IMR-90 (cell line): ENCODE results near the gene STARD10. TPM values are rescaled to one million over a fixed set of nuclear protein-coding genes. Genes with fewer than 3 reads are reported as not detected.

ENCODE experiments used
- ATAC-seq: fragments of 200-7000 bp; cut with Tn5 transposase; 2 replicates; pipeline ENCODE4 v1.9.1; 2020; ENCODE audit warnings: low read depth, mild to moderate bottlenecking, moderate library complexity
- BruUV-seq: library from RNA; stranded (reverse); fragments of 400-500 nt; replicated peaks from 2 replicates; lab custom pipeline; 2021; lab: Mats Ljungman, UMichigan
- CTCF ChIA-PET: fragments of 300-600 bp; formaldehyde crosslinking; extraction: SDS; loops from one replicate; lab custom pipeline; 2021; ENCODE audit warnings: antibody characterized with exemption; lab: Yijun Ruan, JAX
- POLR2A ChIA-PET: fragments of 300-600 bp; sonication (Branson Sonifier 250); formaldehyde crosslinking; loops from one replicate; lab custom pipeline; 2022; ENCODE audit warnings: antibody characterized with exemption; ENCODE audit not compliant: unreplicated experiment; lab: Charles Lee
- DNase-seq: peaks from one replicate; pipeline ENCODE4 v3.0.0; 2013
- H2AFZ ChIP-seq: replicated peaks from 2 replicates; pipeline ENCODE3; 2013; ENCODE audit warnings: low read length, mild to moderate bottlenecking; ENCODE audit not compliant: poor library complexity
- H2AK5ac ChIP-seq: 2 replicates; pipeline ENCODE4 v1.6.1; 2013; ENCODE audit warnings: low read depth, low read length, inconsistent platforms
- H2AK9ac ChIP-seq: replicated peaks from 2 replicates; pipeline ENCODE3; 2013; ENCODE audit warnings: mild to moderate bottlenecking, low read depth, low read length, moderate library complexity; ENCODE audit not compliant: poor library complexity
- H2BK120ac ChIP-seq: 2 replicates; pipeline ENCODE4 v1.6.1; 2013; ENCODE audit warnings: low read depth, low read length, inconsistent platforms
- H2BK15ac ChIP-seq: 3 replicates; pipeline ENCODE4 v1.6.1; 2013; ENCODE audit warnings: low read depth, low read length, inconsistent platforms
- H2BK20ac ChIP-seq: 2 replicates; pipeline ENCODE4 v1.6.1; 2013; ENCODE audit warnings: low read depth, mild to moderate bottlenecking, inconsistent platforms, low read length, moderate library complexity
- H2BK5ac ChIP-seq: 2 replicates; pipeline ENCODE4 v1.6.1; 2013; ENCODE audit warnings: mild to moderate bottlenecking, low read depth, low read length, inconsistent platforms; ENCODE audit not compliant: poor library complexity, severe bottlenecking
- H3K14ac ChIP-seq: replicated peaks from 2 replicates; pipeline ENCODE4 v1.6.1; 2013; ENCODE audit warnings: low read depth, low read length, inconsistent platforms
- H3K18ac ChIP-seq: 2 replicates; pipeline ENCODE4 v1.6.1; 2013; ENCODE audit warnings: low read depth, low read length, control low read depth
- H3K23ac ChIP-seq: 2 replicates; pipeline ENCODE4 v1.6.1; 2013; ENCODE audit warnings: low read depth, low read length, inconsistent platforms
- H3K27ac ChIP-seq: 2 replicates; pipeline ENCODE4 v1.5.1; 2013; ENCODE audit warnings: mild to moderate bottlenecking, control low read depth, low read length; ENCODE audit not compliant: insufficient read depth
- H3K27me3 ChIP-seq: 2 replicates; pipeline ENCODE4 v1.6.1; 2013; ENCODE audit warnings: low read length; ENCODE audit not compliant: control insufficient read depth, insufficient read depth
- H3K36me3 ChIP-seq: 2 replicates; pipeline ENCODE4 v1.6.1; 2013; ENCODE audit warnings: low read length, mixed read lengths; ENCODE audit not compliant: control insufficient read depth, insufficient read depth
- H3K4ac ChIP-seq: 2 replicates; pipeline ENCODE4 v1.6.1; 2013; ENCODE audit warnings: low read depth, low read length, inconsistent platforms
- H3K4me1 ChIP-seq: 2 replicates; pipeline ENCODE4 v1.6.1; 2013; ENCODE audit warnings: low read length, mixed read lengths; ENCODE audit not compliant: control insufficient read depth, insufficient read depth
- H3K4me2 ChIP-seq: 2 replicates; pipeline ENCODE4 v1.6.1; 2013; ENCODE audit warnings: low read depth, mild to moderate bottlenecking, control low read depth, low read length, moderate library complexity
- H3K4me3 ChIP-seq: 2 replicates; pipeline ENCODE4 v1.5.1; 2013; ENCODE audit warnings: low read depth, mild to moderate bottlenecking, control low read depth, low read length, moderate library complexity; ENCODE audit not compliant: insufficient read depth
- H3K56ac ChIP-seq: 2 replicates; pipeline ENCODE4 v1.6.1; 2013; ENCODE audit warnings: low read length, inconsistent platforms; ENCODE audit not compliant: insufficient read depth; ENCODE audit errors: extremely low read depth
- H3K79me1 ChIP-seq, 2 experiments: 2 replicates each; pipeline ENCODE4 v1.6.1; 2013; ENCODE audit warnings: low read length in 2 of 2, inconsistent platforms in 1 of 2, low read depth in 1 of 2
- H3K9ac ChIP-seq: 2 replicates; pipeline ENCODE4 v1.6.1; 2013; ENCODE audit warnings: low read depth, low read length, control low read depth
- H3K9me1 ChIP-seq: 2 replicates; pipeline ENCODE4 v1.6.1; 2013; ENCODE audit warnings: low read length, inconsistent platforms; ENCODE audit not compliant: insufficient read depth
- H3K9me3 ChIP-seq: 2 replicates; pipeline ENCODE4 v1.6.1; 2013; ENCODE audit warnings: low read length; ENCODE audit not compliant: control insufficient read depth, insufficient read depth
- H4K20me1 ChIP-seq: 2 replicates; pipeline ENCODE4 v1.6.1; 2013; ENCODE audit warnings: low read length, inconsistent platforms; ENCODE audit not compliant: insufficient read depth
- H4K5ac ChIP-seq: 2 replicates; pipeline ENCODE4 v1.6.1; 2013; ENCODE audit warnings: mild to moderate bottlenecking, low read depth, low read length, control low read depth
- H4K8ac ChIP-seq, 2 experiments: 2 replicates each; pipeline ENCODE4 v1.6.1; 2013; ENCODE audit warnings: low read depth in 2 of 2, low read length in 2 of 2, control low read depth in 1 of 2, inconsistent platforms in 1 of 2
- H4K91ac ChIP-seq: 2 replicates; pipeline ENCODE4 v1.6.1; 2013; ENCODE audit warnings: low read depth, low read length, inconsistent platforms; ENCODE audit not compliant: insufficient read depth
- BHLHE40 ChIP-seq: fragments of 150-350 bp; IDR thresholded peaks from 2 replicates; pipeline ENCODE4 v1.6.1; 2016; ENCODE audit warnings: mild to moderate bottlenecking, low read depth, low read length
- MAZ ChIP-seq: IDR thresholded peaks from 2 replicates; pipeline ENCODE4 v1.6.1; 2012; ENCODE audit warnings: low read depth, mild to moderate bottlenecking, low read length, improper control_type of control experiment, moderate library complexity, borderline replicate concordance
- MXI1 ChIP-seq: IDR thresholded peaks from 2 replicates; pipeline ENCODE4 v1.6.1; 2012; ENCODE audit warnings: low read depth, mild to moderate bottlenecking, low read length, moderate library complexity, borderline replicate concordance
- NFE2L2 ChIP-seq: fragments of 150-350 bp; IDR thresholded peaks from 2 replicates; pipeline ENCODE4 v1.6.1; 2016; ENCODE audit warnings: low read depth, mild to moderate bottlenecking, low read length
- RAD21 ChIP-seq: IDR thresholded peaks from 2 replicates; pipeline ENCODE4 v1.6.1; 2012; ENCODE audit warnings: low read length, improper control_type of control experiment
- SMC3 ChIP-seq: fragments of 150-350 bp; IDR thresholded peaks from 2 replicates; pipeline ENCODE4 v1.6.1; 2016; ENCODE audit warnings: low read depth, mild to moderate bottlenecking, antibody characterized with exemption, low read length, moderate library complexity
- WGBS, 2 experiments: methylation state at CpG; one replicate each; pipeline versions ENCODE4 v1.1.5 to v1.1.7; 2013; ENCODE audit warnings: missing lambda C conversion rate in 2 of 2; ENCODE audit not compliant: insufficient read length in 1 of 2; ENCODE audit errors: extremely low coverage in 2 of 2; 5-methylcytosine and 5-hydroxymethylcytosine counted together
- dilution Hi-C: fragments of 300-500 bp; cut with HindIII; formaldehyde crosslinking; loops from one replicate; pipeline ENCODE4 v1.14.3; 2018; ENCODE audit warnings: low sequenced_read_pairs; ENCODE audit not compliant: unreplicated experiment
- in situ Hi-C: fragments of 300-500 bp; cut with MboI; formaldehyde crosslinking; loops from 3 replicates; pipeline ENCODE4 v1.14.3; 2019; ENCODE audit warnings: low sequenced_read_pairs, inconsistent platforms, mixed read lengths
- intact Hi-C: fragments of 100-400 bp; cut with micrococcal nuclease; formaldehyde crosslinking; loops from 2 replicates; pipeline ENCODE4 v1.10.0; 2022
- polyA plus RNA-seq, 3 experiments: library from polyadenylated mRNA; depleted of rRNA; stranded (reverse); fragments of >200 nt; gene quantifications; 2 replicates each; pipeline ENCODE4 v1.2.3, GENCODE V29; 2012; ENCODE audit warnings: low replicate concordance in 1 of 3
- total RNA-seq: library from RNA; depleted of rRNA; stranded (reverse); fragments of >200 nt; gene quantifications from 2 replicates; pipeline ENCODE4 v1.2.3, GENCODE V29; 2012
- TF ChIP-seq, protein P1 (sequence below): fragments of 150-350 bp; IDR thresholded peaks from 2 replicates; pipeline ENCODE4 v1.6.1; 2017; ENCODE audit warnings: mild to moderate bottlenecking, antibody characterized with exemption, low read length, low read depth

STARD10 gene
- total and polyA plus RNA-seq, 2 of the 4 experiments (the other 2 are of a cell fraction), result 23.8 to 37.4 TPM

DNA sequence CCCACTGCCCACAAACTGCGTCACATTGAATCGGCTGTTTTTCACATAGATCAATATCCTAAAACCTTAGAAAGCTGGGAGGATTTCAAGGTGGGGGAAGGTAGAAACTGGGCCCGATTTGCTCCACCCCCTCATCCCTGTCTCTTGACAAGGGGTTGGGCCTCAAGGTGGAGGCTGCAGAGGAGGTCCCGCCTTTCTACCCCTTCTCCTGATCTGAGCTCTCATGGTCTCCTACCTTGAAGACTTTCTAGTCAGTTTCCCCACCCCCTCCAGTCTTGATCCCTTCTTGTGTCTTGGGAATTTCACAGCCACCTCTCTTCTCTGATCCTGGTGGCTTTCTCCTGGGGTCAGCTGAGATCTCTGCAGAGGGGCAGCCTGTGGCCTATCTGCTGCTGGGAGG is 4.5 kb upstream of the STARD10 start:
- WGBS, 2 experiments, result no CpG with 5 or more reads among the region's 4 CpGs

More for the DNA sequence above, 4.5 kb upstream of the STARD10 start:
- BruUV-seq, result no TSS peak
- in situ Hi-C loops, result no loop called here
- Histone ChIP-seq H3K27ac (no peak overlapping the region), H2AK9ac (no peak overlapping the region), H3K14ac (no peak overlapping the region), H3K4me1 (peaks cover 2% of the 10 kb centered on the region; the same call in 1 of the 2 replicates), H3K4ac (no peak overlapping the region), H3K79me1 (peaks cover 0 to under 1% of the 10 kb centered on the region in 2 experiments; a peak in 1 of 4 replicates), H2AK5ac (no peak overlapping the region), H4K5ac (no peak overlapping the region), H3K4me2 (no peak overlapping the region), H2BK5ac (no peak overlapping the region), H3K56ac (no peak overlapping the region), H4K20me1 (peaks cover 6% of the 10 kb centered on the region; the same call in 1 of the 2 replicates), H3K18ac (no peak overlapping the region), H3K9me3 (no peaks in the 10 kb centered on the region), H2BK120ac (no peak overlapping the region), H3K9me1 (peaks cover 2% of the 10 kb centered on the region; the same call in 1 of the 2 replicates), H3K9ac (no peak overlapping the region), H2BK20ac (no peak overlapping the region), H2AFZ (no peak overlapping the region), H3K36me3 (no peaks in the 10 kb centered on the region), H4K91ac (no peak overlapping the region), H2BK15ac (no peak overlapping the region), H3K4me3 (no peak overlapping the region), H3K27me3 (no peaks in the 10 kb centered on the region), H3K23ac (no peak overlapping the region), H4K8ac (no peak overlapping the region)
- TF ChIP-seq, protein P1, sequence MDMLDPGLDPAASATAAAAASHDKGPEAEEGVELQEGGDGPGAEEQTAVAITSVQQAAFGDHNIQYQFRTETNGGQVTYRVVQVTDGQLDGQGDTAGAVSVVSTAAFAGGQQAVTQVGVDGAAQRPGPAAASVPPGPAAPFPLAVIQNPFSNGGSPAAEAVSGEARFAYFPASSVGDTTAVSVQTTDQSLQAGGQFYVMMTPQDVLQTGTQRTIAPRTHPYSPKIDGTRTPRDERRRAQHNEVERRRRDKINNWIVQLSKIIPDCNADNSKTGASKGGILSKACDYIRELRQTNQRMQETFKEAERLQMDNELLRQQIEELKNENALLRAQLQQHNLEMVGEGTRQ, result no peak
- TF ChIP-seq MAZ (no peak), NFE2L2 (no peak), BHLHE40 (no peak), SMC3 (no peak), MXI1 (no peak), RAD21 (no peak)
- ChIA-PET CTCF (no interaction called here), POLR2A (interaction anchor here (0.5 kb wide), 1 partner anchor 73 kb away, joined by 6 read pairs; no protein-coding TSS in a partner anchor)
- no peak for DNase-seq
- ATAC-seq, result no peak
- intact Hi-C loops, result no loop called here
- dilution Hi-C loops, result no loop called here
